ENCODE data around the gene CTSA. TPM values are rescaled to one million over a fixed set of nuclear protein-coding genes. Genes with fewer than 3 reads are reported as not detected.

Gene CTSA
- total RNA-seq, 4 donors from 2014 or later: 42.7 to 103 (median 51.3) TPM

- no peak for DNase-seq
- Histone ChIP-seq H3K27ac (no peak overlapping the region), H3K4me3 (replicated peaks in 1 of 3) (no peak overlapping the region), H3K4me1 (peaks cover 10 to 19% of the 10 kb centered on the region in 2 donors), H3K27me3 (no peaks in the 10 kb centered on the region), H3K9me3 (no peaks in the 10 kb centered on the region), H3K36me3 (peaks cover under 1 to 15% of the 10 kb centered on the region in 2 donors)
- TF ChIP-seq CTCF (IDR thresholded peaks at IDR 0.05): no peak
- no peak for TF ChIP-seq POLR2A (IDR thresholded peaks at IDR 0.05)
- intact Hi-C loops (cut with DNase I): no loop called here
Measured at GRCh38 chr20:45851501-45851900, 39.6 kb upstream of the CTSA start.

DNA sequence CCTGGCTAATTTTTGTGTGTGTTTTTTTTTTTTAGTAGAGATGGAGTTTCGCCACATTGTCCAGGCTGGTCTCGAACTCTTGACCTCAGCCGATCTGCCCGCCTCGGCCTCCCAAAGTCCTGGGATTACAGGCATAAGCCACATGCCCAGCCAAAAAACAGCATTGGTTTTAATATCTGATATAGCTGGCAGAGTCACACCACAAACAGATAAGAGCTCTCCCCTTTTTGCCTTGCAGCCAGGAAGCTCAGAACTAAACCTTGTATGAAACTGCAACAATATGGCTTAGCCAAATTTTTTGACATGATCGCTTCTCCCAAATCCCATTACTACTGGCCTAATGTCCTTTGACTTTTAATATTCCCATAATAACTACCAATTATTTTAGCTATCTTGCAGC is 38.8 kb upstream of the CTSA start:
- Histone ChIP-seq H3K4me1 (peaks cover 10 to 20% of the 10 kb centered on the region in 2 donors), H3K27me3 (no peaks in the 10 kb centered on the region), H3K4me3 (replicated peaks in 1 of 3) (no peak overlapping the region), H3K36me3 (peaks cover 0 to 10% of the 10 kb centered on the region in 2 donors), H3K27ac (no peak overlapping the region), H3K9me3 (no peaks in the 10 kb centered on the region)
- intact Hi-C loops (cut with DNase I): no loop called here
- TF ChIP-seq POLR2A (IDR thresholded peaks at IDR 0.05): no peak
- TF ChIP-seq CTCF (IDR thresholded peaks at IDR 0.05): no peak
- WGBS, 2 donors: 89 to 99% methylated on average over 6 of the region's 6 CpGs
- no peak for DNase-seq

GRCh38 chr20:45853484-45853883 is 37.7 kb upstream of the CTSA start:
- H3K4me1 ChIP-seq: peaks cover 18 to 29% of the 10 kb centered on the region in 2 donors
- H3K4me3 ChIP-seq (replicated peaks in 1 of 3): no peak overlapping the region
- H3K27me3 ChIP-seq: no peaks in the 10 kb centered on the region
- whole genome bisulfite sequencing, 2 donors: 85 to 88% methylated on average over 2 of the region's 2 CpGs
- H3K27ac ChIP-seq: no peak overlapping the region
- no peaks in the 10 kb centered on the region for H3K9me3 ChIP-seq
- TF ChIP-seq POLR2A (IDR thresholded peaks at IDR 0.05): no peak
- TF ChIP-seq CTCF (IDR thresholded peaks at IDR 0.05): no peak
- intact Hi-C loops (cut with DNase I): no loop called here
- no peak for DNase-seq
- peaks cover 0 to under 1% of the 10 kb centered on the region in 2 donors for H3K36me3 ChIP-seq

DNA sequence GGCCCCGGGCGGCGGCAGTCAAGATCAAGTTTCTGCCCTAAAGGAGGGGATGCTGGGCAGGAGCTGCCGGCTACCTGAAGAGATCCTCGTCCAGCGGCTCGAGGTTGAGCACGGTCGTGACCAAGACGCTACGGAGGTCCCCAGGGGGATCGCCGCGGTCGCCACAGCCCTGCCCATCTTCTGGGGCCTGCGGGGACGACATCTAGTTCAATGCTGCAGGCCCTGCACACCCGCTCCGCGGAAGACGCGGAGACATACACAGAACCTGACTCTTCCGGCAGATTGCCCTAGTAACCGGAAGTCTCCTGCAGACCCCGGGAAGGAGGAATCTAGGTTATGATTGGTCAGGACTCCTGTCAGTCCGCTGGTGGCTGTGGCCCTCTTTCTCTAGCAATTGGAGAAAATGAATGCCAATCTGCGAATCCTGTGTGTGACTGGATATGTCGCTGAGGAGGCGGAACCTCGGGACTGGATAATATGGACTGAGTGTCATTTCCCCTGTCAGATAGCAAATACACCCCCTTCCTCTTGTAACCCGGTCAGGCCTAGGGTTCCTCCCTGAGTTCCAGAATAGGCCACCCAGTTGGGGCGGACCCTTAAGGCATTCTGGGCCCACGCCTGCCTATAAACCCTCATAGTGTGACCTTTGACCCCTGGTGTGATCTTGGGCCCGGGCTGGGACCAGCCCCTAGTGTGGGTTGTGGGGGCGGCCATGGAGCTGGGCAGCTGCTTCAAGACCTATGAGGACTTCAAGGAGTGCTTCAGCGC is 33.8 kb upstream of the CTSA start, which contains the start of the genes ACOT8 and ZSWIM3:
ACOT8 (minus strand) TSS at position 279 of the 768 bp plus-strand sequence; CDS start at position 202, 77 bp downstream.
ZSWIM3 (plus strand) TSS at position 501 of the 768 bp plus-strand sequence; CDS start at position 713, 212 bp downstream.
- peaks cover 18 to 29% of the 10 kb centered on the region in 2 donors for H3K4me1 ChIP-seq

More for the DNA sequence above, 33.8 kb upstream of the CTSA start, which contains the start of the genes ACOT8 and ZSWIM3:
- no peaks in the 10 kb centered on the region for H3K9me3 ChIP-seq
- H3K36me3 ChIP-seq: no peaks in the 10 kb centered on the region
- WGBS, 2 donors: 0% methylated on average over 6 to 30 of the region's 36 CpGs
- no peak for TF ChIP-seq CTCF (IDR thresholded peaks at IDR 0.05)
- peak in 1 of 2 donors; percentile 87 for TF ChIP-seq POLR2A (IDR thresholded peaks at IDR 0.05)
- peak; percentile 95 to 96 for DNase-seq
- H3K27ac ChIP-seq: peak within 1 kb of the TSS in 2 of 3 donors; percentile 74 to 80
- intact Hi-C loops (cut with DNase I): no loop called here
- no peaks in the 10 kb centered on the region for H3K27me3 ChIP-seq
- H3K4me3 ChIP-seq (replicated peaks in 1 of 3): peak within 1 kb of the TSS; percentile 25 to 86 (median 62)

All from thyroid gland (tissue), 4 donors.